GM12872 (cell line): Measurements from ENCODE around the gene NUDT7.

Experiments
- CTCF ChIP-seq: IDR thresholded peaks from 3 replicates; pipeline ENCODE4 v1.5.1; 2011; ENCODE audit warnings: low read depth, mild to moderate bottlenecking, low read length, moderate library complexity; ENCODE audit not compliant: insufficient read depth

Gene NUDT7

GRCh38 chr16:77696149-77696548, 26.2 kb upstream of the NUDT7 start:
- no peak for TF ChIP-seq CTCF

- TF ChIP-seq CTCF: no peak
Observed at GRCh38 chr16:77700846-77701245, 21.5 kb upstream of the NUDT7 start.

- no peak for TF ChIP-seq CTCF
Observed at GRCh38 chr16:77705351-77705750, 17.0 kb upstream of the NUDT7 start.

- TF ChIP-seq CTCF: no peak
Observed at GRCh38 chr16:77711179-77711578, 11.1 kb upstream of the NUDT7 start.

- no peak for TF ChIP-seq CTCF
Observed at GRCh38 chr16:77711775-77712174, 10.5 kb upstream of the NUDT7 start.

- TF ChIP-seq CTCF: no peak
Observed at GRCh38 chr16:77715145-77715544, 7.2 kb upstream of the NUDT7 start.

GRCh38 chr16:77721752-77722308, 484 bp upstream of the NUDT7 start:
- TF ChIP-seq CTCF: no peak

- no peak for TF ChIP-seq CTCF
Observed at GRCh38 chr16:77723108-77723514, 797 bp downstream of the NUDT7 start.
